HEK293T (cell line): ENCODE data around the gene LRRC1.

Experiments
- CTCF ChIA-PET: fragments of 350-600 bp; formaldehyde crosslinking; extraction: SDS; loops from one replicate; lab custom pipeline; 2021; ENCODE audit warnings: antibody characterized with exemption, inconsistent platforms; lab: Yijun Ruan, JAX
- POLR2A ChIA-PET: fragments of 350-600 bp; formaldehyde crosslinking; extraction: SDS; loops from one replicate; lab custom pipeline; 2020; ENCODE audit warnings: antibody characterized with exemption, inconsistent platforms; lab: Yijun Ruan, JAX
- DNase-seq: peaks from one replicate; pipeline ENCODE4 v3.0.0; 2012; ENCODE audit warnings: mixed read lengths; ENCODE audit errors: extremely low spot score
- ARNT ChIP-seq: fragments of 450-650 bp; IDR thresholded peaks from 2 replicates; pipeline ENCODE4 v1.6.1; 2017; ENCODE audit warnings: mild to moderate bottlenecking
- BHLHE40 ChIP-seq: fragments of 450-650 bp; IDR thresholded peaks from 2 replicates; pipeline ENCODE4 v1.6.1; 2016; ENCODE audit warnings: mild to moderate bottlenecking, moderate library complexity, borderline replicate concordance
- CTBP1 ChIP-seq: fragments of 450-650 bp; IDR thresholded peaks from 2 replicates; pipeline ENCODE4 v1.6.1; 2016; ENCODE audit warnings: borderline replicate concordance
- ELF4 ChIP-seq: fragments of 450-650 bp; IDR thresholded peaks from 2 replicates; pipeline ENCODE4 v1.6.1; 2017; ENCODE audit warnings: antibody characterized with exemption
- FOXA1 ChIP-seq: fragments of 450-650 bp; IDR thresholded peaks from 2 replicates; pipeline ENCODE4 v1.6.1; 2016; ENCODE audit warnings: mild to moderate bottlenecking
- FOXK2 ChIP-seq: fragments of 450-650 bp; IDR thresholded peaks from 2 replicates; pipeline ENCODE4 v1.6.1; 2016; ENCODE audit warnings: mild to moderate bottlenecking
- FOXM1 ChIP-seq: fragments of 450-650 bp; IDR thresholded peaks from 2 replicates; pipeline ENCODE4 v1.6.1; 2017; ENCODE audit warnings: mild to moderate bottlenecking, borderline replicate concordance
- HDGF ChIP-seq: fragments of 450-650 bp; IDR thresholded peaks from 2 replicates; pipeline ENCODE4 v1.6.1; 2017; ENCODE audit warnings: antibody characterized with exemption, borderline replicate concordance
- L3MBTL2 ChIP-seq: fragments of 450-650 bp; conservative IDR thresholded peaks from 2 replicates; pipeline ENCODE4 v1.6.1; 2016; ENCODE audit warnings: mild to moderate bottlenecking
- LEF1 ChIP-seq: fragments of 450-650 bp; IDR thresholded peaks from 2 replicates; pipeline ENCODE4 v1.6.1; 2017; ENCODE audit warnings: mild to moderate bottlenecking, borderline replicate concordance
- NFRKB ChIP-seq: fragments of 450-650 bp; IDR thresholded peaks from 2 replicates; pipeline ENCODE4 v1.6.1; 2016; ENCODE audit warnings: mild to moderate bottlenecking, moderate library complexity
- PKNOX1 ChIP-seq: fragments of 450-650 bp; IDR thresholded peaks from 2 replicates; pipeline ENCODE4 v1.6.1; 2016
- SP1 ChIP-seq: fragments of 450-650 bp; IDR thresholded peaks from 2 replicates; pipeline ENCODE4 v1.6.1; 2017
- SUZ12 ChIP-seq: fragments of 450-650 bp; IDR thresholded peaks from 2 replicates; pipeline ENCODE4 v1.6.1; 2016; ENCODE audit warnings: mild to moderate bottlenecking
- TARDBP ChIP-seq: fragments of 450-650 bp; IDR thresholded peaks from 2 replicates; pipeline ENCODE4 v1.6.1; 2016
- ZNF384 ChIP-seq: fragments of 450-650 bp; IDR thresholded peaks from 2 replicates; pipeline ENCODE4 v1.6.1; 2016

LRRC1 gene

GRCh38 chr6:53851561-53851960 is 56.8 kb downstream of the LRRC1 start:
- CTCF ChIA-PET = no interaction called here
- POLR2A ChIA-PET = no interaction called here
- TF ChIP-seq CTBP1 (no peak), FOXK2 (no peak), SUZ12 (no peak), LEF1 (no peak), ARNT (no peak), HDGF (no peak)
- no peak for DNase-seq

GRCh38 chr6:53852805-53853204 is 58.0 kb downstream of the LRRC1 start:
- no peak for DNase-seq
- POLR2A ChIA-PET = no interaction called here
- CTCF ChIA-PET = no interaction called here
- TF ChIP-seq FOXA1 = no peak
- no peak for TF ChIP-seq BHLHE40
- TF ChIP-seq TARDBP = no peak
- no peak for TF ChIP-seq HDGF
- no peak for TF ChIP-seq NFRKB
- TF ChIP-seq L3MBTL2 = no peak
- no peak for TF ChIP-seq LEF1
- TF ChIP-seq SP1 = no peak
- no peak for TF ChIP-seq ELF4

GRCh38 chr6:53854843-53855567 is 60.2 kb downstream of the LRRC1 start:
- POLR2A ChIA-PET = no interaction called here
- no peak for TF ChIP-seq CTBP1
- no peak for TF ChIP-seq ZNF384
- no peak for TF ChIP-seq PKNOX1
- CTCF ChIA-PET = no interaction called here
- DNase-seq = no peak

- CTCF ChIA-PET = no interaction called here
- no peak for DNase-seq
- POLR2A ChIA-PET = no interaction called here
- TF ChIP-seq FOXA1 (no peak), L3MBTL2 (no peak), TARDBP (no peak), PKNOX1 (no peak), ELF4 (no peak), BHLHE40 (no peak), ARNT (no peak), HDGF (no peak), SP1 (no peak), NFRKB (no peak), LEF1 (no peak), FOXM1 (no peak), ZNF384 (no peak), FOXK2 (no peak), SUZ12 (no peak), CTBP1 (no peak)
Measured at GRCh38 chr6:53855940-53856339, 61.1 kb downstream of the LRRC1 start.

GRCh38 chr6:53857318-53858094 is 62.7 kb downstream of the LRRC1 start:
- ChIA-PET POLR2A (no interaction called here), CTCF (no interaction called here)
- no peak for TF ChIP-seq FOXA1
- no peak for TF ChIP-seq BHLHE40
- no peak for TF ChIP-seq CTBP1
- TF ChIP-seq NFRKB = no peak
- TF ChIP-seq LEF1 = no peak
- TF ChIP-seq PKNOX1 = no peak
- no peak for TF ChIP-seq SUZ12
- no peak for TF ChIP-seq SP1
- no peak for TF ChIP-seq TARDBP
- DNase-seq = no peak

DNA sequence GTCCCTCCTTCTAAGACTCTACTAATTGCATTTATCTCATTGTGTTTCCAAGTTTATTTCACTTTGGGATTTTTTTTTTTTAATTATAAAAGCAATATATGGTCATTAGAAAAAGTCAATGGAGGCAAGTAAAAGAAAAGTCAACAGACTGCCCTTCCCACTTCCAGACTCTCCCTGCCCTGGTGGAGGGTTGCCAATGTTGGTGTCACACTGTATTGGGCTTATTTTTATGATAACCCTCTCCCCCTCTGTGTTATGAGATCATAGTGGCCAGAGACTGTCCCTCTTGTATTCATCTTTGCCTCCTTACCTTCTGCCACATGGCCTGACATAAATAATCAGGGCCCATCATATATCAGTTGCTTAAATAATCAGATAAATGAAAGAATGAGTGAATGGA is 63.4 kb downstream of the LRRC1 start:
- no peak for DNase-seq
- CTCF ChIA-PET = no interaction called here
- POLR2A ChIA-PET = no interaction called here
- TF ChIP-seq CTBP1 (no peak), ELF4 (no peak), LEF1 (no peak), ZNF384 (no peak), TARDBP (no peak), L3MBTL2 (no peak), FOXA1 (no peak), HDGF (no peak), SP1 (no peak)
